NCI-H1105 treated with DMSO at 0.1 percent for 48 hours (cell line): Measurements from ENCODE around the gene KDSR.

ENCODE experiments used
- DNase-seq: peaks from one replicate; lab custom pipeline; 2025; lab: John Stamatoyannopoulos, UW

Gene KDSR

GRCh38 chr18:63320123-63320974, 46.7 kb downstream of the KDSR start:
- DNase-seq = peak; percentile 88

- DNase-seq = peak; percentile 61
Measured at GRCh38 chr18:63319383-63320122, 47.5 kb downstream of the KDSR start, which contains the start of gene BCL2. BCL2 (minus strand) TSS chr18:63319769.

- DNase-seq = peak; percentile 51
Measured at GRCh38 chr18:63318889-63319382, 48.1 kb downstream of the KDSR start.

GRCh38 chr18:63317982-63318888, 48.8 kb downstream of the KDSR start:
- DNase-seq = peak; percentile 94

- peak; percentile 56 for DNase-seq
Measured at GRCh38 chr18:63317556-63317946, 49.5 kb downstream of the KDSR start.

- DNase-seq = peak; percentile 36
Measured at GRCh38 chr18:63316612-63317555, 50.1 kb downstream of the KDSR start.

- DNase-seq = no peak
Measured at GRCh38 chr18:63315876-63316275, 51.1 kb downstream of the KDSR start.

GRCh38 chr18:63315131-63315662, 51.8 kb downstream of the KDSR start:
- no peak for DNase-seq

GRCh38 chr18:63314062-63314790, 52.8 kb downstream of the KDSR start:
- DNase-seq = no peak

GRCh38 chr18:63313396-63313917, 53.5 kb downstream of the KDSR start:
- DNase-seq = no peak

- DNase-seq = no peak
Measured at GRCh38 chr18:63312737-63313395, 54.1 kb downstream of the KDSR start.

- DNase-seq = no peak
Measured at GRCh38 chr18:63312019-63312409, 55.0 kb downstream of the KDSR start.

GRCh38 chr18:63311118-63312018, 55.6 kb downstream of the KDSR start:
- DNase-seq = no peak

- DNase-seq = no peak
Measured at GRCh38 chr18:63309422-63309821, 57.6 kb downstream of the KDSR start.

- peak; percentile 7 for DNase-seq
Measured at GRCh38 chr18:63307551-63308200, 59.3 kb downstream of the KDSR start.

GRCh38 chr18:63306819-63307550, 60.0 kb downstream of the KDSR start:
- no peak for DNase-seq

- DNase-seq = no peak
Measured at GRCh38 chr18:63306249-63306648, 60.8 kb downstream of the KDSR start.
